ENCODE measurements around the gene INF2. TPM values are rescaled to one million over a fixed set of nuclear protein-coding genes. Genes with fewer than 3 reads are reported as not detected.

Gene INF2
- total RNA-seq, 3 donors from 2014 or later = 132 to 216 (median 176) TPM

DNA sequence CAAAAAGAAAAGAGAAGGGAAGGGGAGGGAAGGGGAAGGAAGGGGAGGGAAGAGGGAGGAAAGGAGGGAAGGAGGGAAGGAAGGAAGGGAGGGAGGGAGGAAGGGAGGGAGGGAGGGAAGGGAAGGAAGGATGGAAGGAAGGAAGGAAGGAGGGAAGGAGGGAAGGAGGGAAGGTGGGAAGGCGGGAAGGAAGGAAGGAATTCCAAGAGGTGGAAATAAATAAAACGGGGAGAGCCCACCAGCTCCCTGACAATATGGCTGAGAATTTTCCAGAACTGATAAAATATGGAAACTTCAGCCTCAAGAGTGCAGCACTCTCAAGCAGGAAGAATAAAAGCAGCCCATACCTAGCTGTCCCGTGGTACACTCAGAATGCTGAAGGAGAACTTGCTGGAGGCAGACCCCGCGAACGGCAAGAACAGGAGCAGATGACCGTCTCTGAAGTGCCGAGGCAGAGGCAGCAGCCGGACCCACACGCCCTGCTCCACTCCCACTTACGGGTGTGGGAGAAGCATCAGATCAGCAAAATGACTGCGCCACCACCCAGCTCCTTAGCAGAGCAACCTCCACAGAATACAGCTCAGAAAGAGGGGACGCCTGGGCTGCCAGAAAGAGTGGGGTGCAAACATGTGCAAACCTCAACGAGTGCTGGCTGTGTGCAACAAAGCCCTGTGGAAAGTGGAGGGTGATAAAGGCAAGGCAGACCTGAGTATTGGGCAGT lies 34.1 kb upstream of the INF2 start:
- Histone ChIP-seq H3K4me1 (ENCODE audit: low read depth) (peaks cover 6% of the 10 kb centered on the region), H3K36me3 (ENCODE audit: low read depth) (no peaks in the 10 kb centered on the region), H3K4me3 (no peak overlapping the region), H3K9me3 (no peaks in the 10 kb centered on the region)
- intact Hi-C loops (cut with DNase I, micrococcal nuclease) = no loop called here
- no peak for ATAC-seq
- TF ChIP-seq, protein P1, sequence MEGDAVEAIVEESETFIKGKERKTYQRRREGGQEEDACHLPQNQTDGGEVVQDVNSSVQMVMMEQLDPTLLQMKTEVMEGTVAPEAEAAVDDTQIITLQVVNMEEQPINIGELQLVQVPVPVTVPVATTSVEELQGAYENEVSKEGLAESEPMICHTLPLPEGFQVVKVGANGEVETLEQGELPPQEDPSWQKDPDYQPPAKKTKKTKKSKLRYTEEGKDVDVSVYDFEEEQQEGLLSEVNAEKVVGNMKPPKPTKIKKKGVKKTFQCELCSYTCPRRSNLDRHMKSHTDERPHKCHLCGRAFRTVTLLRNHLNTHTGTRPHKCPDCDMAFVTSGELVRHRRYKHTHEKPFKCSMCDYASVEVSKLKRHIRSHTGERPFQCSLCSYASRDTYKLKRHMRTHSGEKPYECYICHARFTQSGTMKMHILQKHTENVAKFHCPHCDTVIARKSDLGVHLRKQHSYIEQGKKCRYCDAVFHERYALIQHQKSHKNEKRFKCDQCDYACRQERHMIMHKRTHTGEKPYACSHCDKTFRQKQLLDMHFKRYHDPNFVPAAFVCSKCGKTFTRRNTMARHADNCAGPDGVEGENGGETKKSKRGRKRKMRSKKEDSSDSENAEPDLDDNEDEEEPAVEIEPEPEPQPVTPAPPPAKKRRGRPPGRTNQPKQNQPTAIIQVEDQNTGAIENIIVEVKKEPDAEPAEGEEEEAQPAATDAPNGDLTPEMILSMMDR (IDR thresholded peaks at IDR 0.05) = no peak
- no peak for DNase-seq

DNA sequence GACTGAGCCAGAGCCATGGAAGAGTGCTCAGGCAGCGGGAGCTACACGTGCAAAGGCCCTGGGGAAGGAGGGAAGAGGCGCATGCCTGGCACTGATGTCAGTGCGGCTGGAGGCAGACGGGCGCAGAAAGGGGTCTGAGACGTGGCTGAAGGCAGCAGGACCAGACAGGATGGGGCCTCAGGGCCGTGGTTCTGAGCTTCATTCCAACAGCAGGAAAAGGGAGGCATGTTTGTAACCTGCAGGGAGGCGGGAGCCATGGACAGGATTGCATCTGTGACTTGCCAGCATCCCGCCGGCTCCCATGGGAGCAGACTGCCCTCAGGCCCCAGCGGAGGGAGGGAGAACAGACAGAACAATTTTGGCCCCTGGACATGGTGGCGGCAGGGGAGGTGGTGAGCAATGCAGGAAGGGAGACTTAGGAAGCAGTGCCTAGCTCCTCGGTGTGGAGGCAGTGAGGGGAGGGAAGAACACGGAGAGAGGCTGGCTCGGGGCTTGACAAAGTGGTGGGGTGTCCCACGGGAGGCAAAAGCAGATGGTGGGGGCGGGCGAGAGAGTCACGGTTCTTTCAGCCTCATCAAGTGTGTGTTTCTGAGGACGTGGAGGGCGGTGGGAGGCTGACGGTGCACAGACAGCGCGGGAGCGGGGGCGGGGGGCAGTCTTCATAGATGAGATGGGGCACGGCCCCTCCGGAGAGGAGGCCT lies 33.3 kb upstream of the INF2 start:
- DNase-seq (no peak), ATAC-seq (no peak)
- TF ChIP-seq, protein P1 (IDR thresholded peaks at IDR 0.05) = no peak
- intact Hi-C loops (cut with DNase I, micrococcal nuclease) = no loop called here
- Histone ChIP-seq H3K36me3 (ENCODE audit: low read depth) (no peaks in the 10 kb centered on the region), H3K9me3 (no peaks in the 10 kb centered on the region), H3K4me1 (ENCODE audit: low read depth) (no peaks in the 10 kb centered on the region), H3K4me3 (no peak overlapping the region)

DNA sequence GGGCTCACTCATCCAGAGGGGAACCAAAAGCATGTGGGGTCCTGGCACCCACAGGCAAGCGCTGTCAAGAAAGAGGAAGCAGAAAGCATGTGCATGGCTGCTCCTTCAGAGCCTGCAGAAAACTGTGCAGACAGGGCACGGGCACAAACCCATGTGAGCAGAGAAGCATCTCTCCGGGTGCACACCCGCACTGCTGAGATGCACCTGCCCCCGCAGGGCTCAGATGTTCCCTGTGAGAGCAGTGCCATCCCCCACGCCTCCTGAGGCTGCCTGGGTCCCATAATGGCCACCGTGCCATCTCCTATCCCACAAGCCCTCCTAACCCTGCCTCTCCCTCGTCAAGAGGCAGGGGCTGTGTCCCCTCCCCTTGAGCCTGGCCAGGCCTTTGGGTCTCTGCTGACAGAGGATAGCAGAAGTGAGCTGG lies 32.3 kb upstream of the INF2 start:
- TF ChIP-seq, protein P1 (IDR thresholded peaks at IDR 0.05) = no peak
- Histone ChIP-seq H3K9me3 (no peaks in the 10 kb centered on the region), H3K4me1 (ENCODE audit: low read depth) (no peaks in the 10 kb centered on the region), H3K4me3 (no peak overlapping the region), H3K36me3 (ENCODE audit: low read depth) (no peaks in the 10 kb centered on the region)
- DNase-seq = peak in 1 of 3 donors; percentile 21
- ATAC-seq = peak; percentile 60
- intact Hi-C loops (cut with DNase I, micrococcal nuclease) = no loop called here

DNA sequence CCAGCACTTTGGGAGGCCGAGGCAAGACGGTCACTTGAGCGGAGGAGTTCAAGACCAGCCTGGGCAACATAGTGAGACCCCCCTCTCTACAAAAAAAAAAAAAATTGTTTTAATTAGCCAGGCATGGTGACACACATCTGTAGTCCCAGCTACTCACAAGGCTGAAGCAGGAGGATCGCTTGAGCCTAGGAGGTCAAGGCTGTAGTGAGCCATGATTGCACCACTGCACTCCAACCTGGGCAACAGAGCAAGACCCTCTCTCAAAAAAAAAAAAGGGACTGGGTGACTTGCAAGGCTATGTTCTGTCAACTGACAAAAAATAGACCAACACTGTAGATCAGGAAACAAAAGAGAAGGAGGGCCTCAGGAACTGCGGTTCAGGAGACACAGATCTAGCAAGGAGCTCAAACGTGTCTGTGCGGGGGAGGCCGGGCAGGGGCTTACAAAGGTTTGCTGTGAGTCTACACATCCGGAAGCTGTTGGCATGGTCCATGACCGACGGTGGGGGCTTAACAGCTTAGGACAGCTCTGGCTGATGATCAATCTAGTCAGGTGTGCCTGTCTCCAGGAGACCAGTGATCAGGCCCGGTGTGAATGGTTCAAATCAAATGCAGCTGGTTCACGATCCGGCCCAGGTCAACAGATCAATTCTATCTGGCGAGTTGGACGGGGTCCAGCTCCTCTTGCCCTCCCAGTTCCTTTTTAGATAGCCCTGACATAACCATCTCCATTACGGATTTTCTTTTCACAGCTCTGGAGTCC lies 31.7 kb upstream of the INF2 start:
- DNase-seq (no peak), ATAC-seq (peak; percentile 54)
- H3K9me3 ChIP-seq = no peaks in the 10 kb centered on the region
- H3K4me1 ChIP-seq (ENCODE audit: low read depth) = no peaks in the 10 kb centered on the region
- TF ChIP-seq, protein P1 (IDR thresholded peaks at IDR 0.05) = no peak
- intact Hi-C loops (cut with DNase I, micrococcal nuclease) = no loop called here
- no peaks in the 10 kb centered on the region for H3K36me3 ChIP-seq (ENCODE audit: low read depth)
- no peak overlapping the region for H3K4me3 ChIP-seq

DNA sequence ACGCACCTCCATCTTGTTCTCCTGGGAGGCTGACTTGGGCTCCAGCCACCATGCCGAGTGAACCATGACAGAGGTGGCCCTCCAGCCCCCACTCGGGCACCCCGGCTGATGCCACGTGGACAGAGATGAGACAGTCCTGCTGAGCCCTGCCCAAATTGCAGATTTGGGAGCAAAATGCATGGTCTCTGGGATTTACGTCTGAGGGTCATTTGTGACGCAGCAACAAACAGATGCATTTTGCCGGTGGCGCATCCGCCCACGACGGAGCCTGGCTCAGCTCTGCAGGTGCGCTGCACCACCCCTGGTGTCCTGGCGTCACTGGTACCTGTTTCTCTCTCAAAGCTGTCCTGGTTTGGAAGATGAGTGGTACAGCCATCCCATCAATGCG lies 31.1 kb upstream of the INF2 start:
- intact Hi-C loops (cut with DNase I, micrococcal nuclease) = no loop called here
- Histone ChIP-seq H3K9me3 (no peaks in the 10 kb centered on the region), H3K36me3 (ENCODE audit: low read depth) (no peaks in the 10 kb centered on the region), H3K4me1 (ENCODE audit: low read depth) (no peaks in the 10 kb centered on the region), H3K4me3 (no peak overlapping the region)
- no peak for ATAC-seq
- DNase-seq = no peak
- TF ChIP-seq, protein P1 (IDR thresholded peaks at IDR 0.05) = no peak
